Bronchial epithelial cell (primary cell): ENCODE results near the gene ME1. TPM values are rescaled to one million over a fixed set of nuclear protein-coding genes. Genes with fewer than 3 reads are reported as not detected.

Source experiments
- DNase-seq: peaks from one replicate; pipeline ENCODE4 v3.0.0-alpha.2; 2010; ENCODE audit warnings: low read depth
- FAIRE-seq: peaks from 2 replicates; lab custom pipeline; 2011; peaks lifted over from hg19 to GRCh38; lab: Jason Lieb, UNC
- H3K27me3 ChIP-seq: 2 replicates; pipeline ENCODE4 v1.5.1; 2011; ENCODE audit warnings: low read length; ENCODE audit not compliant: control insufficient read depth, insufficient read depth
- H3K36me3 ChIP-seq: 2 replicates; pipeline ENCODE4 v1.5.1; 2011; ENCODE audit warnings: low read length; ENCODE audit not compliant: control insufficient read depth, insufficient read depth
- H3K4me3 ChIP-seq: 2 replicates; pipeline ENCODE4 v1.5.1; 2011; ENCODE audit warnings: mild to moderate bottlenecking, low read depth, low read length, control low read depth
- total RNA-seq: library from RNA; depleted of rRNA; stranded (reverse); fragments of >200 nt; gene quantifications from 2 replicates; pipeline ENCODE4 v1.2.1, GENCODE V29; 2014
- TF ChIP-seq, protein P1 (sequence below): IDR thresholded peaks from 2 replicates; pipeline ENCODE4 v1.5.1; 2011; ENCODE audit warnings: mild to moderate bottlenecking, moderate library complexity, low read length, control low read depth, inconsistent platforms; ENCODE audit not compliant: insufficient read depth, severe bottlenecking

ME1 gene
- total RNA-seq, 1 donor from 2014 or later, result 18.2 TPM

DNA sequence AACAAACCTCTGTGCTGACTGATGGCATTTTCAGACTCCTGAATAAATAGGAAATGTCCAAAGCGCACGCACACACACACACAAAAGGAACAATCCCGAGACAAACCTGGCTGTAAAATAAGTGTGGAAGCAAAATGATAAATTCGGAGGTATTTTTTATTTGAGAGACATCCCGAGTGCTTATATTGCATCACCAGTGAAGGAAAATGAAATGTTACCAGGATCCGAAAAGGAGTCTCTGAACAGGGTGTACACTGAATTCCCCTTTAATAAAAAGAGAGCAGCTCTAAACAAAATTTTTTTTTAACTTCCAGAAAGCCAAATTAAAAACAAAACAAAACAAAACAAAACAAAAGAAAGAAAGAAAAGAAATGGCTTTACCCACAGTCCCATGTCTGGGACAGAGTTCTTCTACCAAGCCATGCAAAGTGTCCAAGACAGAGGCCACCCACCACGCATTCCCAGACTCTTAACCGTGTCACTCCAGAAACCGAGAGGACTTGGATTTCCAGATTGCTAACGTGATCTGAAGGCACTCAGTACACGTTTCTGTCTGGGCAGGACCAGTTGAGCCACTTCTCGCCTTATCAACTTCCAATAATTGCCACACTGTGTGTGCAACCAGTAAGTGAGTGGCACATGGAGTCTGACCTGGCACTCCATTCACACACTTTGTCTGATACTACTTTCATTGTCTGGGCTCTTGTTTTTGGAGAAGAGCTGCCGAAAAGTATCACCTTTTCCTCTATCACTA, 817 bp downstream of the ME1 start:
- TF ChIP-seq, protein P1, sequence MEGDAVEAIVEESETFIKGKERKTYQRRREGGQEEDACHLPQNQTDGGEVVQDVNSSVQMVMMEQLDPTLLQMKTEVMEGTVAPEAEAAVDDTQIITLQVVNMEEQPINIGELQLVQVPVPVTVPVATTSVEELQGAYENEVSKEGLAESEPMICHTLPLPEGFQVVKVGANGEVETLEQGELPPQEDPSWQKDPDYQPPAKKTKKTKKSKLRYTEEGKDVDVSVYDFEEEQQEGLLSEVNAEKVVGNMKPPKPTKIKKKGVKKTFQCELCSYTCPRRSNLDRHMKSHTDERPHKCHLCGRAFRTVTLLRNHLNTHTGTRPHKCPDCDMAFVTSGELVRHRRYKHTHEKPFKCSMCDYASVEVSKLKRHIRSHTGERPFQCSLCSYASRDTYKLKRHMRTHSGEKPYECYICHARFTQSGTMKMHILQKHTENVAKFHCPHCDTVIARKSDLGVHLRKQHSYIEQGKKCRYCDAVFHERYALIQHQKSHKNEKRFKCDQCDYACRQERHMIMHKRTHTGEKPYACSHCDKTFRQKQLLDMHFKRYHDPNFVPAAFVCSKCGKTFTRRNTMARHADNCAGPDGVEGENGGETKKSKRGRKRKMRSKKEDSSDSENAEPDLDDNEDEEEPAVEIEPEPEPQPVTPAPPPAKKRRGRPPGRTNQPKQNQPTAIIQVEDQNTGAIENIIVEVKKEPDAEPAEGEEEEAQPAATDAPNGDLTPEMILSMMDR, result no peak
- no peaks in the 10 kb centered on the region for H3K36me3 ChIP-seq
- no peaks in the 10 kb centered on the region for H3K27me3 ChIP-seq
- peak; percentile 36 for FAIRE-seq
- peak overlapping the region; percentile 57 for H3K4me3 ChIP-seq
- peak; percentile 69 for DNase-seq

- Histone ChIP-seq H3K4me3 (peak overlapping the region; percentile 57), H3K27me3 (no peaks in the 10 kb centered on the region), H3K36me3 (no peaks in the 10 kb centered on the region)
- no peak for FAIRE-seq
- no peak for DNase-seq
- TF ChIP-seq, protein P1, result no peak
Observed at GRCh38 chr6:83429269-83429668, 1.6 kb downstream of the ME1 start.

GRCh38 chr6:83424392-83425018, 6.3 kb downstream of the ME1 start:
- Histone ChIP-seq H3K27me3 (no peaks in the 10 kb centered on the region), H3K36me3 (no peaks in the 10 kb centered on the region), H3K4me3 (no peak overlapping the region)
- DNase-seq (no peak), FAIRE-seq (no peak)
- TF ChIP-seq, protein P1, result no peak

DNA sequence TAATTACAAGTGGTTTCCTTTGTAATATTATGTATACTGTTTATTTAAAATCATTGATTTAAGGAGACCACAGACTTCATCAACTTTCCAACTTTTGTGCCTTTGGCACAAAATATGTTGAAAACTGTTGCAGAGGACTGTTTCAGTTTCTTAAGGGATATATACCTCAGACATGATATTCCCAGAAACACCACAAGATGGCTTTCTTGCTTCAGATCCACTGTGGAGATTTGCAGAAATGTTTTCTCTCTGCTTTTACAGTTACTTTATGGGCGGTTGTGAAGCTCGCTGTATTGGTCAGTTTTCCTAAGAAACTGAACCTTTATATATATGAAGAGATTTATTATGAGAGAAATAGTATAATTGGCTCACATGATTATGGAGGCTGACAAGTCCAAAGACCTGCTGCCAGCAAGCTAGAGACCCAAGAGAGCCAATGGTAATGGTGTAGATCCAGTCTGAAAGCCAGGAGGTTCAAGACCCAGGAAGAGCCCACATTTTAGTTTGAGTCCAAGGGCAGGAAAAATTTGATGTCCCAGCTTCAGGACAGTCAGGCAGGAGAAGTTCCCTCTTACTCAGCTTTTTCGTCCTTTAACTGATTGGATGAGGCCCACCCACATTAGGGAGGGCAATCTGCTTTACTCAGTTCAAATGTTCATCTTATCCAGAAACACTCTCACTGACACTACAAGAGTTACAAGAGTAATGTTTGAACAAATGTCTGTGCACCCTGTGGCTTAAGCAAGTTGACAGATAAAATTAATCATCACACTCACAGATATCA, 12.8 kb downstream of the ME1 start:
- no peaks in the 10 kb centered on the region for H3K36me3 ChIP-seq
- peak; percentile 65 for DNase-seq
- no peak for FAIRE-seq
- TF ChIP-seq, protein P1, result peak; percentile 54
- H3K4me3 ChIP-seq, result no peak overlapping the region
- no peaks in the 10 kb centered on the region for H3K27me3 ChIP-seq

DNA sequence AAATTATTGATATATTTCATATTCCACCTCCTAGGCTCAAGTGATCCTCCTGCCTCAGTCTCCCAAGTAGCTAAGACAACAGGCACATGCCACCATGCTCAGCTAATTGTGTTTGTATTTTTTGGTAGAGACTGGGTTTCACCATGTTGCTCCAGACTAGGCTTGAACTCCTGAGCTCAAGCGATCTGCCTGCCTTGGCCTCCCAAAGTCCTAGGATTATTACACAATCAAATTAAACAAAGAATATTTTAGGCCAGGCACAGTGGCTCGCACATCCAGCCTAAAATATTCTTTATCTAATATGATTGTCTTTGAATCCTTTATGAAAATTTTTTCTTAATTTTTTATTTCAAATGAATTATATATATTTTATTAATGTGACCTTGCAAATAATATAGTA, 17.8 kb downstream of the ME1 start:
- Histone ChIP-seq H3K36me3 (peaks cover 1% of the 10 kb centered on the region), H3K27me3 (no peaks in the 10 kb centered on the region), H3K4me3 (no peak overlapping the region)
- no peak for DNase-seq
- TF ChIP-seq, protein P1, result no peak
- FAIRE-seq, result no peak
